Stimulated activated CD8-positive, alpha-beta memory T cell treated with anti-CD3 and anti-CD28 coated beads, Interleukin-4, amount 100 ng/mL, for 48 hours (primary cell): ENCODE measurements around the gene IL11.
"Not testable (repeated sequence)": the region's sequence is repeated elsewhere in the genome, so short reads cannot be mapped to it uniquely, and the experiment has no call there.

ENCODE experiments used
- DNase-seq: peaks from one replicate; pipeline ENCODE4 v3.0.0-alpha.2; 2020

The IL11 gene

GRCh38 chr19:55370305-55370988, at the start of gene IL11:
Gene IL11 (minus strand): TSS chr19:55370463. CDS start chr19:55370310, 153 bp downstream.
- no peak for DNase-seq

- no peak for DNase-seq
These were observed 49.5 kb upstream of the IL11 start for GRCh38 chr19:55419624-55420236.

- DNase-seq, result no peak
These were observed 48.8 kb upstream of the IL11 start for GRCh38 chr19:55419103-55419502.

GRCh38 chr19:55418185-55418584, 47.9 kb upstream of the IL11 start:
- peak; percentile 59 for DNase-seq

GRCh38 chr19:55410168-55410567, 39.9 kb upstream of the IL11 start:
- no peak for DNase-seq

GRCh38 chr19:55409179-55409578, 38.9 kb upstream of the IL11 start:
- DNase-seq, result not testable (repeated sequence)

GRCh38 chr19:55408533-55408872, 38.2 kb upstream of the IL11 start:
- DNase-seq, result no peak

- DNase-seq, result peak; percentile 96
These were observed 37.7 kb upstream of the IL11 start for GRCh38 chr19:55407800-55408532.

GRCh38 chr19:55407550-55407799, 37.2 kb upstream of the IL11 start, which contains the start of gene UBE2S:
Gene UBE2S (minus strand): TSS chr19:55407788. CDS start chr19:55407589, 199 bp downstream.
- not testable (repeated sequence) for DNase-seq

GRCh38 chr19:55406826-55407549, 36.7 kb upstream of the IL11 start:
- DNase-seq, result peak; percentile 53

- DNase-seq, result no peak
These were observed 36.0 kb upstream of the IL11 start for GRCh38 chr19:55406091-55406825.

- DNase-seq, result no peak
These were observed 35.4 kb upstream of the IL11 start for GRCh38 chr19:55405638-55406037.

- no peak for DNase-seq
These were observed 32.2 kb upstream of the IL11 start for GRCh38 chr19:55402509-55402908.

- not testable (repeated sequence) for DNase-seq
These were observed 31.1 kb upstream of the IL11 start for GRCh38 chr19:55401390-55401789.

GRCh38 chr19:55400281-55401087, 30.2 kb upstream of the IL11 start:
- DNase-seq, result no peak

GRCh38 chr19:55398200-55398925, 28.1 kb upstream of the IL11 start:
- no peak for DNase-seq

- DNase-seq, result no peak
These were observed 22.8 kb upstream of the IL11 start for GRCh38 chr19:55392820-55393761.

- DNase-seq, result no peak
These were observed 21.7 kb upstream of the IL11 start for GRCh38 chr19:55391702-55392615.

GRCh38 chr19:55391191-55391670, 21.0 kb upstream of the IL11 start:
- DNase-seq, result no peak
